Measurements from ENCODE around the gene GALNT16.

- TF ChIP-seq EZH2 (IDR thresholded peaks at IDR 0.05) (no peak), POLR2AphosphoS5 (IDR thresholded peaks at IDR 0.05; ENCODE audit: borderline replicate concordance, low read depth, low read length) (no peak), FOXP2 (optimal IDR thresholded peaks at IDR 0.05; ENCODE audit: control extremely low read depth, extremely low read length, insufficient read depth) (no peak)
These were observed 60.8 kb downstream of the GALNT16 start for GRCh38 chr14:69320581-69321365.

Measured in SK-N-MC (cell line).